ENCODE data around the gene RHOG.

- TF ChIP-seq, protein P1, sequence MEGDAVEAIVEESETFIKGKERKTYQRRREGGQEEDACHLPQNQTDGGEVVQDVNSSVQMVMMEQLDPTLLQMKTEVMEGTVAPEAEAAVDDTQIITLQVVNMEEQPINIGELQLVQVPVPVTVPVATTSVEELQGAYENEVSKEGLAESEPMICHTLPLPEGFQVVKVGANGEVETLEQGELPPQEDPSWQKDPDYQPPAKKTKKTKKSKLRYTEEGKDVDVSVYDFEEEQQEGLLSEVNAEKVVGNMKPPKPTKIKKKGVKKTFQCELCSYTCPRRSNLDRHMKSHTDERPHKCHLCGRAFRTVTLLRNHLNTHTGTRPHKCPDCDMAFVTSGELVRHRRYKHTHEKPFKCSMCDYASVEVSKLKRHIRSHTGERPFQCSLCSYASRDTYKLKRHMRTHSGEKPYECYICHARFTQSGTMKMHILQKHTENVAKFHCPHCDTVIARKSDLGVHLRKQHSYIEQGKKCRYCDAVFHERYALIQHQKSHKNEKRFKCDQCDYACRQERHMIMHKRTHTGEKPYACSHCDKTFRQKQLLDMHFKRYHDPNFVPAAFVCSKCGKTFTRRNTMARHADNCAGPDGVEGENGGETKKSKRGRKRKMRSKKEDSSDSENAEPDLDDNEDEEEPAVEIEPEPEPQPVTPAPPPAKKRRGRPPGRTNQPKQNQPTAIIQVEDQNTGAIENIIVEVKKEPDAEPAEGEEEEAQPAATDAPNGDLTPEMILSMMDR (IDR thresholded peaks at IDR 0.05): no peak
- TF ChIP-seq POLR2AphosphoS5 (IDR thresholded peaks at IDR 0.05) (no peak), EP300 (IDR thresholded peaks at IDR 0.05) (no peak), POLR2A (IDR thresholded peaks at IDR 0.05) (no peak)
Measured at GRCh38 chr11:3832816-3833215, 7.9 kb downstream of the RHOG start.

Data from stomach (tissue), 4 donors.